GM12878 (cell line): ENCODE measurements around the gene PGAM1. TPM values are rescaled to one million over a fixed set of nuclear protein-coding genes. Genes with fewer than 3 reads are reported as not detected.

Experiments
- BCL3 ChIP-seq: IDR thresholded peaks from 2 replicates; pipeline ENCODE4 v1.6.1; 2011; ENCODE audit warnings: borderline replicate concordance, low read depth, mild to moderate bottlenecking, moderate library complexity, low read length; ENCODE audit not compliant: insufficient read depth, poor library complexity, severe bottlenecking
- BCLAF1 ChIP-seq: fragments of 450-650 bp; IDR thresholded peaks from 2 replicates; pipeline ENCODE4 v1.6.1; 2017; ENCODE audit warnings: antibody characterized with exemption, mild to moderate bottlenecking, moderate library complexity
- FOXK2 ChIP-seq: fragments of 450-650 bp; IDR thresholded peaks from 2 replicates; pipeline ENCODE4 v1.6.1; 2017; ENCODE audit warnings: mild to moderate bottlenecking, moderate library complexity
- HDAC6 ChIP-seq: fragments of 200-600 bp; sonication (generic); IDR thresholded peaks from one replicate; pipeline ENCODE4 v1.8.0; 2017; ENCODE audit warnings: antibody characterized with exemption; ENCODE audit not compliant: unreplicated experiment
- IKZF1 ChIP-seq: fragments of 450-650 bp; conservative IDR thresholded peaks from 2 replicates; pipeline ENCODE4 v1.6.1; 2017; ENCODE audit warnings: antibody characterized with exemption, mild to moderate bottlenecking
- KLF5 ChIP-seq: fragments of 450-650 bp; IDR thresholded peaks from 2 replicates; pipeline ENCODE4 v1.6.1; 2014; ENCODE audit warnings: mild to moderate bottlenecking; ENCODE audit not compliant: partially characterized antibody
- LARP7 ChIP-seq: fragments of 450-650 bp; IDR thresholded peaks from 2 replicates; pipeline ENCODE4 v1.6.1; 2017; ENCODE audit warnings: mild to moderate bottlenecking
- MXI1 ChIP-seq: fragments of 150-350 bp; IDR thresholded peaks from 2 replicates; pipeline ENCODE4 v1.6.1; 2011; ENCODE audit warnings: low read depth, mild to moderate bottlenecking, inconsistent platforms, low read length, improper control_type of control experiment
- NFIC ChIP-seq: IDR thresholded peaks from 2 replicates; pipeline ENCODE4 v1.6.1; 2012; ENCODE audit warnings: low read depth, mild to moderate bottlenecking, inconsistent platforms, low read length, moderate library complexity
- NFYA ChIP-seq: IDR thresholded peaks from 2 replicates; pipeline ENCODE4 v1.6.1; 2011; ENCODE audit warnings: low read depth, mild to moderate bottlenecking, low read length, improper control_type of control experiment, borderline replicate concordance
- PAX8 ChIP-seq: fragments of 450-650 bp; IDR thresholded peaks from 2 replicates; pipeline ENCODE4 v1.6.1; 2017; ENCODE audit warnings: mild to moderate bottlenecking, moderate library complexity
- POLR2AphosphoS5 ChIP-seq: IDR thresholded peaks from 2 replicates; pipeline ENCODE4 v1.6.1; 2011; ENCODE audit warnings: mild to moderate bottlenecking, low read length, inconsistent platforms
- RB1 ChIP-seq: fragments of 450-650 bp; formaldehyde crosslinking; IDR thresholded peaks from 2 replicates; pipeline ENCODE4 v1.6.1; 2017; ENCODE audit warnings: mild to moderate bottlenecking, borderline replicate concordance
- RBBP5 ChIP-seq: fragments of 200-600 bp; sonication (generic); conservative IDR thresholded peaks from 2 replicates; pipeline ENCODE4 v1.6.1; 2016
- REST ChIP-seq: IDR thresholded peaks from 2 replicates; pipeline ENCODE4 v1.6.1; 2012; ENCODE audit warnings: mild to moderate bottlenecking, low read depth, low read length
- SIX5 ChIP-seq: IDR thresholded peaks from 2 replicates; pipeline ENCODE4 v1.6.1; 2011; ENCODE audit warnings: mild to moderate bottlenecking, low read depth, low read length, moderate library complexity; ENCODE audit not compliant: severe bottlenecking
- SMAD5 ChIP-seq: IDR thresholded peaks from 2 replicates; pipeline ENCODE4 v1.6.1; 2016; ENCODE audit warnings: antibody characterized with exemption, low read depth
- SMC3 ChIP-seq: IDR thresholded peaks from 2 replicates; pipeline ENCODE4 v1.6.1; 2011; ENCODE audit warnings: low read length, improper control_type of control experiment, borderline replicate concordance
- SREBF2 ChIP-seq: IDR thresholded peaks from 2 replicates; pipeline ENCODE4 v1.6.1; 2012; ENCODE audit warnings: mild to moderate bottlenecking, low read length
- TCF3 ChIP-seq: IDR thresholded peaks from 2 replicates; pipeline ENCODE4 v1.6.1; 2012; ENCODE audit warnings: low read depth, mild to moderate bottlenecking, low read length, borderline replicate concordance; ENCODE audit not compliant: insufficient read depth
- USF1 ChIP-seq: IDR thresholded peaks from 2 replicates; pipeline ENCODE4 v1.6.1; 2011; ENCODE audit warnings: borderline replicate concordance, low read depth, mild to moderate bottlenecking, moderate library complexity, mixed read lengths, low read length; ENCODE audit not compliant: insufficient read depth; ENCODE audit errors: extremely low read length
- polyA plus RNA-seq, 11 experiments: library from polyadenylated mRNA; depleted of rRNA in 4 of 11; unstranded in 6 of 11; stranded (reverse) in 5 of 11; fragments of >200 nt; fragmentation: Nextera tagmentation in 4 of 11; fragmentation: Illumina TruSeq in 1 of 11; extraction: Ambion mirVana in 4 of 11; extraction: Trizol in 1 of 11; gene quantifications; 1 replicate in 1 of 11; 2 replicates in 10 of 11; pipeline versions ENCODE4 v1.2.1 to v1.2.3, GENCODE V29; 2011 to 2016; ENCODE audit warnings: inconsistent platforms in 2 of 11, missing spikeins in 2 of 11, low read depth in 1 of 11
- total RNA-seq, 4 experiments: library from RNA; depleted of rRNA in 3 of 4; stranded (reverse); fragments of >200 nt in 3 of 4; fragmentation: Illumina TruSeq in 1 of 4; extraction: Trizol in 1 of 4; gene quantifications; 2 replicates each; pipeline versions ENCODE4 v1.2.1 to v1.2.3, GENCODE V29; 2013 to 2021

The PGAM1 gene
- total and polyA plus RNA-seq, 10 of the 15 experiments (the other 5 are each of a cell fraction or from before 2014, with no cell fraction given), result 115 to 1,362 (median 744) TPM

GRCh38 chr10:97445722-97446639, 20.0 kb downstream of the PGAM1 start, which contains the start of the genes EXOSC1 and ZDHHC16 (continued):
- TF ChIP-seq LARP7, result peak; percentile 71
- TF ChIP-seq RB1, result no peak
- TF ChIP-seq TCF3, result no peak
- TF ChIP-seq BCL3, result no peak
- TF ChIP-seq USF1, result peak; percentile 21
- peak; percentile 89 for TF ChIP-seq SIX5
- TF ChIP-seq SMC3, result no peak
- peak; percentile 47; the same call in 1 of the 2 replicates for TF ChIP-seq SMAD5
- TF ChIP-seq SREBF2, result peak; percentile 51; the same call in 1 of the 2 replicates
- no peak for TF ChIP-seq NFIC
- no peak for TF ChIP-seq BCLAF1
- no peak; the same call in 1 of the 2 replicates for TF ChIP-seq NFYA
- peak; percentile 47; the same call in 1 of the 2 replicates for TF ChIP-seq REST
- no peak for TF ChIP-seq KLF5
- no peak for TF ChIP-seq FOXK2
- TF ChIP-seq HDAC6, result no peak
- TF ChIP-seq RBBP5, result no peak
- TF ChIP-seq IKZF1, result peak; percentile 96
- TF ChIP-seq POLR2AphosphoS5, result peak; percentile 84
- TF ChIP-seq PAX8, result no peak
- peak; percentile 93 for TF ChIP-seq MXI1
